HepG2 (cell line): ENCODE data around the gene COPB2. TPM values are rescaled to one million over a fixed set of nuclear protein-coding genes. Genes with fewer than 3 reads are reported as not detected.

Experiments
- ATAC-seq: fragments of 200-7000 bp; cut with Tn5 transposase; 3 replicates; pipeline ENCODE4 v1.9.1; 2020; ENCODE audit warnings: mild to moderate bottlenecking, moderate library complexity
- BruUV-seq: library from RNA; stranded (reverse); fragments of 400-500 nt; replicated peaks from 2 replicates; lab custom pipeline; 2021; lab: Mats Ljungman, UMichigan
- CTCF ChIA-PET: fragments of 300-600 bp; formaldehyde crosslinking; extraction: SDS; loops from one replicate; lab custom pipeline; 2021; ENCODE audit warnings: low total read pairs, inconsistent platforms, low intra/inter-chr PET ratio; lab: Yijun Ruan, JAX
- POLR2A ChIA-PET: fragments of 350-600 bp; sonication (Branson Sonifier 250); formaldehyde crosslinking; loops from one replicate; lab custom pipeline; 2020; ENCODE audit warnings: antibody characterized with exemption, inconsistent platforms; lab: Yijun Ruan, JAX
- DNase-seq: peaks from one replicate; pipeline ENCODE4 v3.0.0-alpha.2; 2015; ENCODE audit warnings: low spot score
- FAIRE-seq: peaks from 3 replicates; lab custom pipeline; 2011; peaks lifted over from hg19 to GRCh38; lab: Jason Lieb, UNC
- H2AFZ ChIP-seq: one replicate; pipeline ENCODE4 v1.6.1; 2011; ENCODE audit warnings: low read length, inconsistent platforms
- H3K27ac ChIP-seq: fragments of 300-600 bp; 3 replicates; pipeline ENCODE4 v1.8.0; 2011; ENCODE audit warnings: mixed run types, mild to moderate bottlenecking, mixed read lengths, low read length, inconsistent platforms; ENCODE audit not compliant: insufficient read depth; ENCODE audit errors: extremely low read length
- H3K27me3 ChIP-seq, 2 experiments: fragments of 200-600 bp in 1 of 2; 2 replicates in 1 of 2; 3 replicates in 1 of 2; pipeline versions ENCODE4 v1.6.0 to v1.8.0; 2011; ENCODE audit warnings: low read length in 2 of 2, mild to moderate bottlenecking in 2 of 2, moderate library complexity in 2 of 2, inconsistent platforms in 1 of 2; ENCODE audit not compliant: insufficient read depth in 2 of 2, control insufficient read depth in 1 of 2
- H3K36me3 ChIP-seq, 2 experiments: fragments of 200-600 bp in 1 of 2; replicated peaks in 1 of 2; 2 replicates in 1 of 2; 3 replicates in 1 of 2; pipeline versions ENCODE4 v1.5.1 to v1.8.0; 2011; ENCODE audit warnings: low read length in 2 of 2, inconsistent platforms in 1 of 2; ENCODE audit not compliant: insufficient read depth in 2 of 2, control insufficient read depth in 1 of 2
- H3K4me1 ChIP-seq: 2 replicates; pipeline ENCODE4 v1.5.1; 2012; ENCODE audit warnings: low read length, inconsistent platforms; ENCODE audit not compliant: insufficient read depth
- H3K4me2 ChIP-seq: 2 replicates; pipeline ENCODE4 v1.6.0; 2011; ENCODE audit warnings: low read depth, low read length, inconsistent platforms
- H3K4me3 ChIP-seq, 3 experiments: fragments of 200-600 bp in 1 of 3; sonication (generic), shearing (Covaris generic) in 1 of 3; replicated peaks in 1 of 3; 2 replicates each; pipeline ENCODE4 v1.5.1; 2011 to 2016; ENCODE audit warnings: low read length in 3 of 3, inconsistent platforms in 2 of 3, low read depth in 2 of 3, mild to moderate bottlenecking in 2 of 3, control low read depth in 1 of 3, mixed read lengths in 1 of 3; ENCODE audit not compliant: insufficient read depth in 1 of 3
- H3K79me2 ChIP-seq: one replicate; pipeline ENCODE4 v1.6.1; 2011; ENCODE audit warnings: low read length, inconsistent platforms; ENCODE audit not compliant: insufficient read depth
- H3K9ac ChIP-seq: 2 replicates; pipeline ENCODE4 v1.6.0; 2011; ENCODE audit warnings: mild to moderate bottlenecking, low read depth, low read length, inconsistent platforms; ENCODE audit not compliant: insufficient read depth
- H3K9me3 ChIP-seq: 2 replicates; pipeline ENCODE4 v1.5.1; 2012; ENCODE audit warnings: mild to moderate bottlenecking, low read length
- H4K20me1 ChIP-seq: 2 replicates; pipeline ENCODE4 v1.6.0; 2011; ENCODE audit warnings: inconsistent platforms, mild to moderate bottlenecking, low read length, moderate library complexity; ENCODE audit not compliant: insufficient read depth
- GABPB1 ChIP-seq: IDR thresholded peaks from 2 replicates; pipeline ENCODE4 v1.6.1; 2016; ENCODE audit warnings: mild to moderate bottlenecking, missing genetic modification reagents, moderate library complexity, missing compliant biosample characterization
- HOXA3 ChIP-seq: sonication (generic); formaldehyde crosslinking; IDR thresholded peaks from 2 replicates; pipeline ENCODE4 v1.5.0; 2020; ENCODE audit warnings: missing genetic modification reagents
- POLR2AphosphoS5 ChIP-seq: IDR thresholded peaks from 2 replicates; pipeline ENCODE4 v1.6.1; 2012; ENCODE audit warnings: low read depth, low read length
- POLR2G ChIP-seq: fragments of 200-400 bp; formaldehyde crosslinking; IDR thresholded peaks from 2 replicates; pipeline ENCODE4 v1.6.1; 2018; ENCODE audit warnings: mild to moderate bottlenecking, low read depth, low read length, moderate library complexity
- SMAD1 ChIP-seq: sonication (generic); formaldehyde crosslinking; IDR thresholded peaks from 2 replicates; pipeline ENCODE4 v1.4.0; 2020; ENCODE audit warnings: missing genetic modification reagents, low read depth, mild to moderate bottlenecking, borderline replicate concordance
- ZNF160 ChIP-seq: sonication (generic); formaldehyde crosslinking; IDR thresholded peaks from 2 replicates; pipeline ENCODE4 v1.8.0; 2022; ENCODE audit warnings: mild to moderate bottlenecking, inconsistent platforms, missing genetic modification reagents
- WGBS: methylation state at CpG from one replicate; pipeline ENCODE4 v1.1.6; 2017; ENCODE audit warnings: low lambda C conversion rate; 5-methylcytosine and 5-hydroxymethylcytosine counted together
- in situ Hi-C: cut with HindIII; loops from 2 replicates; pipeline ENCODE4 v1.10.0; 2017; ENCODE audit warnings: low pct_unique_long_range_greater_than_20kb; ENCODE audit not compliant: extremely low pct_ligation_motif_present
- intact Hi-C: fragments of 100-400 bp; cut with micrococcal nuclease; formaldehyde crosslinking; loops from one replicate; pipeline ENCODE4 v1.10.0; 2022; ENCODE audit not compliant: unreplicated experiment
- polyA plus RNA-seq, 8 experiments: library from polyadenylated mRNA; depleted of rRNA in 3 of 8; stranded (reverse) in 7 of 8; unstranded in 1 of 8; fragments of >200 nt; fragmentation: Illumina TruSeq in 4 of 8; extraction: Trizol in 4 of 8; gene quantifications; 2 replicates each; pipeline versions ENCODE4 v1.2.1 to v1.2.3, GENCODE V29; 2011 to 2016; ENCODE audit warnings: low read depth in 4 of 8, missing spikeins in 1 of 8, mixed read lengths in 1 of 8; ENCODE audit not compliant: insufficient read depth in 1 of 8
- total RNA-seq, 5 experiments: library from RNA; depleted of rRNA; stranded (reverse); fragments of >200 nt; fragmentation: Illumina TruSeq; extraction: Trizol; gene quantifications; 2 replicates each; pipeline ENCODE4 v1.2.3, GENCODE V29; 2016; ENCODE audit warnings: low read depth in 1 of 5

The COPB2 gene
- total and polyA plus RNA-seq, 2 of the 13 experiments (the other 11 are each of a cell fraction or from before 2014, with no cell fraction given): 83.3 to 217 TPM

DNA sequence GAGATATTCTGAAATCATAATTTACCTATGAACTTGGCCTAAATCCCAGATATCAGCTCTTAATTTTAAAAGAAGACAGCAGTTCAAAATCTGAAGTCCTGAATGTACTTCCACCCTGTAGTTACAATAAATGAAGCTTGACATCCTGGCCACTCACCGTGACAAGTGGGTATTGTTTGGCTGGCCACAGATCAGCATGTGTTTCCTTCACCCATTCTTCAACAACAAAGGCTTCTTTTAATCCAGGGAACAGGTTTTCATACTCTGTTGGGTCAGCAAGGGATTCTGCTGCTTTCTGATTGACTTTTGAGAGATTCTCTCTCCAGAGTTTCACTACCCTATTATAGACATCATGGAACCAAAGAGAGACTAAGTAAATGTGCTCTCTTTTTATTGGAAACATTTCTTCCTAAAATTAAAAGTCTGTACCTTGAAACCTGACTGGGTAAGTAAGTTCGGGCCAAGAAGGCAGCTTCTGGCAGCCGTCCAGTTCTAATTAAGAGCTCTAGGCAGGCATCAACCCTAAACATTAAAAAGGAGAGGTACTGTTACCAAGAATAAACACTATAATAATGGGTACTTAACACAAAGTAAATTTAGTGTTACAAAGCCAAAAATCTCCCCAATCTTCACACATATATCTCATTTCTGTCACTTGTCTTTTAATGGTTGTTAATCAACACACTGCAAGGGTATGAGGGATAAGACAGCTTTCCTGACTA is 30.4 kb downstream of the COPB2 start:
- Histone ChIP-seq H3K9ac (no peak overlapping the region), H2AFZ (no peak overlapping the region), H3K27me3 (no peaks in the 10 kb centered on the region), H3K4me3 (no peak overlapping the region), H4K20me1 (peaks cover 6% of the 10 kb centered on the region; the same call in 1 of the 2 replicates), H3K79me2 (no peaks in the 10 kb centered on the region), H3K4me1 (no peaks in the 10 kb centered on the region), H3K4me2 (no peak overlapping the region)
- no TSS peak for BruUV-seq
- POLR2A ChIA-PET: no interaction called here
- in situ Hi-C loops: loop anchor here (25.0 kb wide), 1 partner anchor 672 kb away; no protein-coding TSS in a partner anchor
- FAIRE-seq: no peak
- WGBS: 94% methylated on average over 3 of the region's 3 CpGs
- no peak for ATAC-seq
- TF ChIP-seq POLR2G (0 out of 2 replicates have a peak, but pooled peaks have one; percentile 3), GABPB1 (CRISPR knock-in tag) (no peak), HOXA3 (CRISPR knock-in tag) (no peak), ZNF160 (CRISPR knock-in tag) (no peak)
- TF ChIP-seq, all 625 proteins: peak for 1
- H3K9me3 ChIP-seq: no peaks in the 10 kb centered on the region
- intact Hi-C loops: no loop called here
- H3K36me3 ChIP-seq: peaks cover 20 to 91% of the 10 kb centered on the region in 2 experiments
- H3K27ac ChIP-seq: no peak overlapping the region
- CTCF ChIA-PET: no interaction called here
- DNase-seq: no peak

DNA sequence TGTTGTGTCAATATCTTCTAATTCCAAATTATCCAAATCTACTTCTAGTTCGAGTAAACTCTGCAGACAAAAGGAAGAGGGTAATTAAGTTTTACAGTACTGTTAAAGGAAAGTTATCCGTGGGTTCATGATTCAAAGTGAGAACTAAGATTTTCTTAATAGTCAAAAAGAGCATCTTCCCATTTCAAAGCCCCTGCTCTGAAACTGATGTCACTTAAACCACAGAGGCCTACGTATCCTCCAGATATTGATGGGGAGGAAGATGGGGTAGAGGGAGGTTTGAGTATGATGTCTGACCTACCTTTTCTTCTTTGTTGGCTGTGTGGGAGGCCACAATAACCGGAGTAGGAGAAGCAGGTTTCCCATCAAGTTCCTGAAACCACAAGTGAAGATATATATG is 31.5 kb downstream of the COPB2 start:
- H4K20me1 ChIP-seq: peaks cover 6% of the 10 kb centered on the region; the same call in 1 of the 2 replicates
- CTCF ChIA-PET: no interaction called here
- no peaks in the 10 kb centered on the region for H3K9me3 ChIP-seq
- DNase-seq: no peak
- TF ChIP-seq SMAD1 (CRISPR knock-in tag) (no peak), POLR2AphosphoS5 (0 out of 2 replicates have a peak, but pooled peaks have one; percentile 21)
- TF ChIP-seq, all 625 proteins: peak for 1
- POLR2A ChIA-PET: no interaction called here
- Histone ChIP-seq H3K36me3 (peaks cover 15 to 87% of the 10 kb centered on the region in 2 experiments), H3K4me1 (no peaks in the 10 kb centered on the region), H3K79me2 (no peaks in the 10 kb centered on the region), H3K4me2 (no peak overlapping the region), H3K27me3 (no peaks in the 10 kb centered on the region), H3K9ac (no peak overlapping the region), H2AFZ (no peak overlapping the region), H3K27ac (no peak overlapping the region), H3K4me3 (no peak overlapping the region)
- BruUV-seq: no TSS peak
- in situ Hi-C loops (loop anchor here (25.0 kb wide), 1 partner anchor 671 kb away; no protein-coding TSS in a partner anchor), intact Hi-C loops (no loop called here)
- FAIRE-seq: no peak
- ATAC-seq: no peak
- 99% methylated on average over 4 of the region's 4 CpGs for WGBS
